Fibroblast of lung (primary cell): ENCODE results near the gene HDLBP. TPM values are rescaled to one million over a fixed set of nuclear protein-coding genes. Genes with fewer than 3 reads are reported as not detected.
"Not testable (repeated sequence)": the region's sequence is repeated elsewhere in the genome, so short reads cannot be mapped to it uniquely, and the experiment has no call there.

ENCODE experiments used
- DNase-seq, 2 donors: peaks; one replicate each; pipeline versions ENCODE4 v3.0.0 to v3.0.0-alpha.2; 2010; ENCODE audit warnings: low read depth in 2 of 2
- H2AFZ ChIP-seq: 2 replicates; pipeline ENCODE4 v1.5.1; 2012; ENCODE audit warnings: low read length, control low read depth, inconsistent platforms
- H3K27ac ChIP-seq: 2 replicates; pipeline ENCODE4 v1.5.1; 2011; ENCODE audit warnings: low read length, control low read depth; ENCODE audit not compliant: insufficient read depth
- H3K27me3 ChIP-seq: 2 replicates; pipeline ENCODE4 v1.5.1; 2011; ENCODE audit warnings: mild to moderate bottlenecking, low read length; ENCODE audit not compliant: control insufficient read depth, insufficient read depth
- H3K36me3 ChIP-seq: 2 replicates; pipeline ENCODE4 v1.5.1; 2011; ENCODE audit warnings: low read length; ENCODE audit not compliant: control insufficient read depth, insufficient read depth
- H3K4me1 ChIP-seq: 2 replicates; pipeline ENCODE4 v1.5.1; 2011; ENCODE audit warnings: low read length; ENCODE audit not compliant: control insufficient read depth, insufficient read depth; ENCODE audit errors: extremely low read depth
- H3K4me2 ChIP-seq: 2 replicates; pipeline ENCODE4 v1.5.1; 2011; ENCODE audit warnings: low read length, control low read depth; ENCODE audit not compliant: insufficient read depth; ENCODE audit errors: extremely low read depth
- H3K4me3 ChIP-seq, 4 experiments: fragments of 200-600 bp in 1 of 4; sonication (generic) in 1 of 4; replicated peaks in 1 of 4; 2 replicates each; pipeline ENCODE4 v1.5.1; 2011 to 2016; ENCODE audit warnings: low read length in 4 of 4, low read depth in 3 of 4, mild to moderate bottlenecking in 3 of 4, control low read depth in 2 of 4, inconsistent platforms in 1 of 4, mixed read lengths in 1 of 4; ENCODE audit not compliant: insufficient read depth in 1 of 4; ENCODE audit errors: control extremely low read depth in 1 of 4
- H3K79me2 ChIP-seq: 2 replicates; pipeline ENCODE4 v1.5.1; 2012; ENCODE audit warnings: mild to moderate bottlenecking, low read length, inconsistent platforms; ENCODE audit not compliant: control insufficient read depth, insufficient read depth
- H3K9ac ChIP-seq: 2 replicates; pipeline ENCODE4 v1.5.1; 2011; ENCODE audit warnings: mild to moderate bottlenecking, low read length, control low read depth; ENCODE audit not compliant: insufficient read depth
- H3K9me3 ChIP-seq: 2 replicates; pipeline ENCODE4 v1.5.1; 2012; ENCODE audit warnings: low read depth, low read length; ENCODE audit not compliant: control insufficient read depth, insufficient read depth
- H4K20me1 ChIP-seq: 2 replicates; pipeline ENCODE4 v1.5.1; 2011; ENCODE audit warnings: low read length; ENCODE audit not compliant: control insufficient read depth, insufficient read depth; ENCODE audit errors: extremely low read depth
- CTCF ChIP-seq, 2 donors: IDR thresholded peaks in 1 of 2; conservative IDR thresholded peaks in 1 of 2; 1 replicate in 1 of 2; 2 replicates in 1 of 2; pipeline ENCODE4 v1.5.1; 2011 to 2012; ENCODE audit warnings: low read length in 2 of 2, control low read depth in 1 of 2, inconsistent platforms in 1 of 2, low read depth in 1 of 2, mild to moderate bottlenecking in 1 of 2
- EZH2 ChIP-seq: IDR thresholded peaks from 2 replicates; pipeline ENCODE4 v1.5.1; 2012; ENCODE audit warnings: low read length, control low read depth, mild to moderate bottlenecking; ENCODE audit errors: missing control alignments
- polyA plus RNA-seq, 2 donors: library from polyadenylated mRNA; depleted of rRNA in 1 of 2; stranded (reverse) in 1 of 2; unstranded in 1 of 2; fragments of >200 nt; gene quantifications; 2 replicates each; pipeline ENCODE4 v1.2.1, GENCODE V29; 2011 to 2012; ENCODE audit warnings: missing spikeins in 1 of 2
- total RNA-seq: library from RNA; depleted of rRNA; stranded (reverse); fragments of >200 nt; gene quantifications from 2 replicates; pipeline ENCODE4 v1.2.1, GENCODE V29; 2014

Gene HDLBP
- total and polyA plus RNA-seq, 2 donors (not counting 1 experiment from before 2014, with no cell fraction given) = 626 to 1,354 TPM

- H3K9me3 ChIP-seq = no peaks in the 10 kb centered on the region
- no peak for DNase-seq
- no peak overlapping the region for H3K27ac ChIP-seq
- no peaks in the 10 kb centered on the region for H3K27me3 ChIP-seq
- peaks cover 2% of the 10 kb centered on the region for H3K4me1 ChIP-seq
- no peak overlapping the region for H3K9ac ChIP-seq
- H4K20me1 ChIP-seq = no peaks in the 10 kb centered on the region
- TF ChIP-seq CTCF (conservative IDR thresholded peaks at IDR 0.05 in 1 of 2, IDR thresholded peaks at IDR 0.05 in 1 of 2; ENCODE audit: low read depth in 1 of 2, low read length in 2 of 2) (no peak), EZH2 (no peak)
- peak overlapping the region; percentile 61 for H3K4me2 ChIP-seq
- H2AFZ ChIP-seq = no peak overlapping the region
- peaks cover 98% of the 10 kb centered on the region for H3K79me2 ChIP-seq
- peak overlapping the region in 2 of 4 experiments; percentile 1 to 27 for H3K4me3 ChIP-seq
- H3K36me3 ChIP-seq = peaks cover 2% of the 10 kb centered on the region
Observed at GRCh38 chr2:241321033-241321432, 5.6 kb upstream of the HDLBP start.

GRCh38 chr2:241320394-241320793 lies 4.9 kb upstream of the HDLBP start:
- Histone ChIP-seq H3K4me3 (no peak overlapping the region), H3K36me3 (peaks cover 2% of the 10 kb centered on the region)

GRCh38 chr2:241318830-241319229 lies 3.4 kb upstream of the HDLBP start:
- H3K4me2 ChIP-seq = peak overlapping the region; percentile 15
- not testable (repeated sequence) for H3K9me3 ChIP-seq, H3K36me3 ChIP-seq, H4K20me1 ChIP-seq, H3K27me3 ChIP-seq, H3K4me3 ChIP-seq, H3K9ac ChIP-seq, H3K27ac ChIP-seq, H2AFZ ChIP-seq, DNase-seq, H3K4me1 ChIP-seq
- H3K79me2 ChIP-seq = peaks cover 91% of the 10 kb centered on the region

More at GRCh38 chr2:241320394-241320793, 4.9 kb upstream of the HDLBP start:
- Histone ChIP-seq H3K9me3 (no peaks in the 10 kb centered on the region), H2AFZ (no peak overlapping the region), H3K4me1 (peaks cover 2% of the 10 kb centered on the region), H4K20me1 (no peaks in the 10 kb centered on the region), H3K27me3 (no peaks in the 10 kb centered on the region), H3K79me2 (peaks cover 95% of the 10 kb centered on the region), H3K4me2 (peak overlapping the region; percentile 61), H3K27ac (no peak overlapping the region), H3K9ac (no peak overlapping the region)
- no peak for DNase-seq
- TF ChIP-seq EZH2 = no peak
- no peak for TF ChIP-seq CTCF (conservative IDR thresholded peaks at IDR 0.05 in 1 of 2, IDR thresholded peaks at IDR 0.05 in 1 of 2; ENCODE audit: low read depth in 1 of 2, low read length in 2 of 2)
